HS-27A (cell line): ENCODE data around the gene MCAM.

Experiments used
- DNase-seq: peaks from one replicate; pipeline ENCODE4 v3.0.0-alpha.2; 2012; ENCODE audit warnings: low read depth, missing footprints

The MCAM gene

GRCh38 chr11:119262668-119263351 lies 54.1 kb downstream of the MCAM start:
- no peak for DNase-seq

GRCh38 chr11:119258983-119259382 lies 57.9 kb downstream of the MCAM start:
- no peak for DNase-seq
